ENCODE measurements around the gene ANKFY1.

DNA sequence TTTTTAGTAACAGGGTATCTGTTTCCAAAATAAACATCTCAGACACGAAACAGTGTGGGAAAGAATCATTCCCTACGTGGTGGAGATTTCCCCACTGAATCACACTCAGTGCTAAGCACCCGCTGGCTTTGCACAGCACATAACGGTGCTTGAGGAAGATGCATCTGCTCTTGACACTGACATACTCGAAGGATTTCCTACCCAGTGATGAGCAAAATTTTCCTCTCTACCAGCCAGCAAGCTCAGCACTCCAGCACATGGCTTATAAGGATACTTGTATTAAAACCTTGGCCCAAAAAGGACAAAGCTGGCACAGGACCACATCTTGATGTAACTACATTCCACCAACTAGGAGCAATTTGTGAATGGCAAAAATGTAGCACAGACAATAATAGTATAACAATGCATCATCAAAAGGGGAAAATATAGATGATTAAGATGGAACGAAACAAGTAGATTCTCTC lies 59.0 kb downstream of the ANKFY1 start:
- TF ChIP-seq POLR2A (IDR thresholded peaks at IDR 0.05), result no peak
- TF ChIP-seq, protein P1, sequence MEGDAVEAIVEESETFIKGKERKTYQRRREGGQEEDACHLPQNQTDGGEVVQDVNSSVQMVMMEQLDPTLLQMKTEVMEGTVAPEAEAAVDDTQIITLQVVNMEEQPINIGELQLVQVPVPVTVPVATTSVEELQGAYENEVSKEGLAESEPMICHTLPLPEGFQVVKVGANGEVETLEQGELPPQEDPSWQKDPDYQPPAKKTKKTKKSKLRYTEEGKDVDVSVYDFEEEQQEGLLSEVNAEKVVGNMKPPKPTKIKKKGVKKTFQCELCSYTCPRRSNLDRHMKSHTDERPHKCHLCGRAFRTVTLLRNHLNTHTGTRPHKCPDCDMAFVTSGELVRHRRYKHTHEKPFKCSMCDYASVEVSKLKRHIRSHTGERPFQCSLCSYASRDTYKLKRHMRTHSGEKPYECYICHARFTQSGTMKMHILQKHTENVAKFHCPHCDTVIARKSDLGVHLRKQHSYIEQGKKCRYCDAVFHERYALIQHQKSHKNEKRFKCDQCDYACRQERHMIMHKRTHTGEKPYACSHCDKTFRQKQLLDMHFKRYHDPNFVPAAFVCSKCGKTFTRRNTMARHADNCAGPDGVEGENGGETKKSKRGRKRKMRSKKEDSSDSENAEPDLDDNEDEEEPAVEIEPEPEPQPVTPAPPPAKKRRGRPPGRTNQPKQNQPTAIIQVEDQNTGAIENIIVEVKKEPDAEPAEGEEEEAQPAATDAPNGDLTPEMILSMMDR (IDR thresholded peaks at IDR 0.05), result no peak

Data from tibial nerve (tissue), 3 donors.